PC-3 (cell line): ENCODE results near the gene SPG7. TPM values are rescaled to one million over a fixed set of nuclear protein-coding genes. Genes with fewer than 3 reads are reported as not detected.

Source experiments
- ATAC-seq: fragments of 200-7000 bp; cut with Tn5 transposase; 2 replicates; pipeline ENCODE4 v1.9.1; 2020; ENCODE audit warnings: mild to moderate bottlenecking, moderate library complexity
- BruUV-seq: library from RNA; stranded (reverse); fragments of 400-500 nt; replicated peaks from 2 replicates; lab custom pipeline; 2021; lab: Mats Ljungman, UMichigan
- CTCF ChIA-PET: fragments of 300-600 bp; sonication (Branson Sonifier 250); formaldehyde crosslinking; loops from one replicate; lab custom pipeline; 2022; ENCODE audit warnings: antibody characterized with exemption; lab: Charles Lee
- POLR2A ChIA-PET: fragments of 300-600 bp; sonication (Branson Sonifier 250); formaldehyde crosslinking; loops from one replicate; lab custom pipeline; 2022; ENCODE audit warnings: antibody characterized with exemption; ENCODE audit not compliant: unreplicated experiment; lab: Charles Lee
- DNase-seq: peaks from one replicate; pipeline ENCODE4 v3.0.0-alpha.2; 2015
- H2AFZ ChIP-seq: fragments of 300-600 bp; sonication (generic); 2 replicates; pipeline ENCODE4 v1.6.0; 2016; ENCODE audit warnings: antibody characterized with exemption, low read length
- H3F3A ChIP-seq: fragments of 300-600 bp; sonication (generic); one replicate; pipeline ENCODE4 v1.6.0; 2017; ENCODE audit warnings: antibody characterized with exemption, low read length, control low read depth, mild to moderate bottlenecking; ENCODE audit not compliant: unreplicated experiment
- H3K27ac ChIP-seq: fragments of 300-600 bp; sonication (generic); 2 replicates; pipeline ENCODE4 v1.5.1; 2016; ENCODE audit warnings: mild to moderate bottlenecking, low read length
- H3K27me3 ChIP-seq: fragments of 300-600 bp; sonication (generic); 2 replicates; pipeline ENCODE4 v1.6.1; 2016; ENCODE audit warnings: low read length, mixed read lengths
- H3K36me3 ChIP-seq: fragments of 300-600 bp; sonication (generic); 2 replicates; pipeline ENCODE4 v1.6.1; 2016; ENCODE audit warnings: low read depth, mixed run types, low read length, mixed read lengths
- H3K4me1 ChIP-seq: fragments of 300-600 bp; sonication (generic); 2 replicates; pipeline ENCODE4 v1.5.1; 2016; ENCODE audit warnings: low read length; ENCODE audit not compliant: insufficient read depth
- H3K4me2 ChIP-seq: fragments of 300-600 bp; sonication (generic); 2 replicates; pipeline ENCODE4 v1.6.0; 2016; ENCODE audit warnings: low read length
- H3K4me3 ChIP-seq: fragments of 300-600 bp; sonication (generic); 2 replicates; pipeline ENCODE4 v1.5.1; 2016; ENCODE audit warnings: mild to moderate bottlenecking, low read length, mixed read lengths
- H3K79me2 ChIP-seq: fragments of 300-600 bp; sonication (generic); 2 replicates; pipeline ENCODE4 v1.6.1; 2017; ENCODE audit warnings: low read length, mixed read lengths
- H3K9ac ChIP-seq: fragments of 300-600 bp; sonication (generic); 2 replicates; pipeline ENCODE4 v1.6.0; 2016; ENCODE audit warnings: mild to moderate bottlenecking, low read length
- H3K9me2 ChIP-seq: fragments of 300-600 bp; sonication (generic); replicated peaks from 2 replicates; pipeline ENCODE4 v1.6.1; 2016; ENCODE audit warnings: mixed run types, low read length, mixed read lengths
- H3K9me3 ChIP-seq: fragments of 300-600 bp; sonication (generic); 2 replicates; pipeline ENCODE4 v1.6.1; 2016; ENCODE audit warnings: low read length, mixed read lengths
- H4K20me1 ChIP-seq: fragments of 300-600 bp; sonication (generic); 2 replicates; pipeline ENCODE4 v1.6.1; 2016; ENCODE audit warnings: low read length, mixed read lengths
- CTCF ChIP-seq: fragments of 300-600 bp; sonication (generic); conservative IDR thresholded peaks from 2 replicates; pipeline ENCODE4 v1.5.1; 2017; ENCODE audit warnings: antibody characterized with exemption, low read depth, mild to moderate bottlenecking, low read length
- EZH2 ChIP-seq: fragments of 300-600 bp; sonication (generic); IDR thresholded peaks from one replicate; pipeline ENCODE4 v1.6.1; 2017; ENCODE audit warnings: antibody characterized with exemption, mild to moderate bottlenecking, low read length; ENCODE audit not compliant: unreplicated experiment
- EZH2phosphoT487 ChIP-seq: fragments of 300-600 bp; sonication (generic); IDR thresholded peaks from 2 replicates; pipeline ENCODE4 v1.6.1; 2018; ENCODE audit warnings: mild to moderate bottlenecking, antibody characterized with exemption, low read length, borderline replicate concordance
- intact Hi-C: fragments of 100-400 bp; cut with micrococcal nuclease; formaldehyde crosslinking; loops from 2 replicates; pipeline ENCODE4 v1.9.0; 2023
- total RNA-seq: library from RNA; depleted of rRNA; stranded (reverse); fragments of >200 nt; gene quantifications from 2 replicates; pipeline ENCODE4 v1.2.3, GENCODE V29; 2014

SPG7 gene
- total RNA-seq, 1 experiment from 2014 or later: 106 TPM

- intact Hi-C loops: no loop called here
- no TSS peak for BruUV-seq
- H3K36me3 ChIP-seq: peaks cover 38% of the 10 kb centered on the region
- H3K9me2 ChIP-seq: no peaks in the 10 kb centered on the region
- H3K4me2 ChIP-seq: peak overlapping the region; percentile 70
- peaks cover 41% of the 10 kb centered on the region for H4K20me1 ChIP-seq
- peak; percentile 47 for ATAC-seq
- H3F3A ChIP-seq: peaks cover 19% of the 10 kb centered on the region
- no peaks in the 10 kb centered on the region for H3K27me3 ChIP-seq
- CTCF ChIA-PET: no interaction called here
- no peak for TF ChIP-seq EZH2
- peak; percentile 80 for TF ChIP-seq CTCF
- H3K4me3 ChIP-seq: peak overlapping the region; percentile 9; the same call in 1 of the 2 replicates
- peaks cover 34% of the 10 kb centered on the region for H3K79me2 ChIP-seq
- H3K4me1 ChIP-seq: peaks cover 34% of the 10 kb centered on the region
- H3K9ac ChIP-seq: no peak overlapping the region
- no peaks in the 10 kb centered on the region for H3K9me3 ChIP-seq
- POLR2A ChIA-PET: no interaction called here
- DNase-seq: peak; percentile 51
- H3K27ac ChIP-seq: peak overlapping the region; percentile 27
- no peak overlapping the region for H2AFZ ChIP-seq
Measured at GRCh38 chr16:89565506-89566372, 57.5 kb downstream of the SPG7 start.

GRCh38 chr16:89567656-89568594 is 59.7 kb downstream of the SPG7 start:
- ATAC-seq: no peak
- Histone ChIP-seq H3K4me1 (peaks cover 27% of the 10 kb centered on the region), H3K36me3 (peaks cover 19% of the 10 kb centered on the region), H3K4me3 (no peak overlapping the region), H2AFZ (no peak overlapping the region), H3K9ac (no peak overlapping the region), H3K9me3 (no peaks in the 10 kb centered on the region), H3K27me3 (no peaks in the 10 kb centered on the region), H3K4me2 (no peak overlapping the region), H3K9me2 (no peaks in the 10 kb centered on the region), H3F3A (peaks cover 9% of the 10 kb centered on the region), H3K27ac (no peak overlapping the region), H3K79me2 (peaks cover 12% of the 10 kb centered on the region), H4K20me1 (peaks cover 20% of the 10 kb centered on the region)
- intact Hi-C loops: no loop called here
- no peak for DNase-seq
- ChIA-PET POLR2A (interaction anchor here (0.5 kb wide), 1 partner anchor 20 kb away, joined by 3 read pairs; no protein-coding TSS in a partner anchor), CTCF (interaction anchor here (0.6 kb wide), 1 partner anchor 76 kb away, joined by 4 read pairs; no protein-coding TSS in a partner anchor)
- no TSS peak for BruUV-seq
- TF ChIP-seq CTCF: no peak
- no peak for TF ChIP-seq EZH2phosphoT487
- TF ChIP-seq EZH2: no peak
